ENCODE measurements around the gene CDC25C. TPM values are rescaled to one million over a fixed set of nuclear protein-coding genes. Genes with fewer than 3 reads are reported as not detected.

The CDC25C gene
- total RNA-seq, result not detected
- long read RNA-seq, partial matches to known transcripts, result 0 of 1 reads
- long read RNA-seq, other reads (novel, unspliced or antisense), result 1 of 1 reads

- intact Hi-C loops (cut with micrococcal nuclease), result no loop called here
- DNase-seq (peak; percentile 98), ATAC-seq (peak; percentile 100)
Measured at GRCh38 chr5:138331449-138332368, at the start of gene CDC25C. Gene CDC25C (minus strand): TSS chr5:138331804. CDS start chr5:138331180, 624 bp downstream.

- ATAC-seq, result no peak
- intact Hi-C loops (cut with micrococcal nuclease), result no loop called here
- no peak for DNase-seq
Measured at GRCh38 chr5:138372653-138373052, 41.0 kb upstream of the CDC25C start.

GRCh38 chr5:138372225-138372624 lies 40.6 kb upstream of the CDC25C start:
- DNase-seq (no peak), ATAC-seq (no peak)
- intact Hi-C loops (cut with micrococcal nuclease), result no loop called here

- ATAC-seq, result no peak
- no peak for DNase-seq
- intact Hi-C loops (cut with micrococcal nuclease), result no loop called here
Measured at GRCh38 chr5:138371454-138371853, 39.9 kb upstream of the CDC25C start.

GRCh38 chr5:138370537-138370936 lies 38.9 kb upstream of the CDC25C start:
- DNase-seq (no peak), ATAC-seq (peak; percentile 42)
- intact Hi-C loops (cut with micrococcal nuclease), result no loop called here

GRCh38 chr5:138369706-138370105 lies 38.1 kb upstream of the CDC25C start:
- ATAC-seq, result peak; percentile 43
- intact Hi-C loops (cut with micrococcal nuclease), result no loop called here

GRCh38 chr5:138369261-138369660 lies 37.7 kb upstream of the CDC25C start:
- ATAC-seq (peak; percentile 13), DNase-seq (no peak)
- intact Hi-C loops (cut with micrococcal nuclease), result no loop called here

More at GRCh38 chr5:138369706-138370105, 38.1 kb upstream of the CDC25C start:
- no peak for DNase-seq

GRCh38 chr5:138366632-138367382 lies 35.2 kb upstream of the CDC25C start:
- DNase-seq (no peak), ATAC-seq (peak; percentile 60)
- intact Hi-C loops (cut with micrococcal nuclease), result no loop called here

GRCh38 chr5:138364576-138364975 lies 33.0 kb upstream of the CDC25C start:
- DNase-seq (no peak), ATAC-seq (no peak)
- intact Hi-C loops (cut with micrococcal nuclease), result no loop called here

- DNase-seq, result no peak
- intact Hi-C loops (cut with micrococcal nuclease), result no loop called here
- ATAC-seq, result no peak
Measured at GRCh38 chr5:138360941-138361452, 29.4 kb upstream of the CDC25C start.

GRCh38 chr5:138359621-138360020 lies 28.0 kb upstream of the CDC25C start:
- ATAC-seq, result no peak
- intact Hi-C loops (cut with micrococcal nuclease), result no loop called here

GRCh38 chr5:138354926-138355378 lies 23.3 kb upstream of the CDC25C start:
- intact Hi-C loops (cut with micrococcal nuclease), result no loop called here
- ATAC-seq, result peak; percentile 11
- DNase-seq, result no peak

More at GRCh38 chr5:138359621-138360020, 28.0 kb upstream of the CDC25C start:
- DNase-seq, result no peak

GRCh38 chr5:138354387-138354786 lies 22.8 kb upstream of the CDC25C start:
- ATAC-seq (no peak), DNase-seq (no peak)
- intact Hi-C loops (cut with micrococcal nuclease), result no loop called here

- no peak for DNase-seq
- ATAC-seq, result no peak
- intact Hi-C loops (cut with micrococcal nuclease), result no loop called here
Measured at GRCh38 chr5:138353560-138354080, 22.0 kb upstream of the CDC25C start.

GRCh38 chr5:138352722-138353559 lies 21.3 kb upstream of the CDC25C start:
- DNase-seq, result peak; percentile 77
- intact Hi-C loops (cut with micrococcal nuclease), result no loop called here
- peak; percentile 60 for ATAC-seq

GRCh38 chr5:138352071-138352721 lies 20.6 kb upstream of the CDC25C start, which contains the start of gene KDM3B:
Gene KDM3B (plus strand): TSS chr5:138352685. CDS start chr5:138352796, 111 bp downstream.
- DNase-seq, result peak; percentile 90
- intact Hi-C loops (cut with micrococcal nuclease), result no loop called here
- ATAC-seq, result peak; percentile 66

GRCh38 chr5:138351517-138351916 lies 19.9 kb upstream of the CDC25C start:
- ATAC-seq (no peak), DNase-seq (no peak)
- intact Hi-C loops (cut with micrococcal nuclease), result no loop called here

- DNase-seq (no peak), ATAC-seq (no peak)
- intact Hi-C loops (cut with micrococcal nuclease), result no loop called here
Measured at GRCh38 chr5:138351056-138351455, 19.5 kb upstream of the CDC25C start.

Data from left ventricle myocardium superior (tissue), 1 donor.